ENCODE results near the gene FXYD5.

The FXYD5 gene

GRCh38 chr19:35154525-35155406, at the start of gene FXYD5:
Gene FXYD5, plus strand, starts transcription at chr19:35154735. Its CDS starts 816 bp downstream, at chr19:35155551.
- in situ Hi-C loops (cut with MboI; ENCODE audit: low sequenced_read_pairs), result no loop called here

- in situ Hi-C loops (cut with MboI; ENCODE audit: low sequenced_read_pairs), result no loop called here
Observed at GRCh38 chr19:35105047-35105410, 49.5 kb upstream of the FXYD5 start.

GRCh38 chr19:35105411-35106290, 48.9 kb upstream of the FXYD5 start:
- in situ Hi-C loops (cut with MboI; ENCODE audit: low sequenced_read_pairs), result no loop called here

- in situ Hi-C loops (cut with MboI; ENCODE audit: low sequenced_read_pairs), result no loop called here
Observed at GRCh38 chr19:35106291-35106583, 48.3 kb upstream of the FXYD5 start.

GRCh38 chr19:35106898-35107541, 47.5 kb upstream of the FXYD5 start:
- in situ Hi-C loops (cut with MboI; ENCODE audit: low sequenced_read_pairs), result no loop called here

GRCh38 chr19:35107545-35107944, 47.0 kb upstream of the FXYD5 start:
- in situ Hi-C loops (cut with MboI; ENCODE audit: low sequenced_read_pairs), result no loop called here

- in situ Hi-C loops (cut with MboI; ENCODE audit: low sequenced_read_pairs), result no loop called here
Observed at GRCh38 chr19:35108730-35109129, 45.8 kb upstream of the FXYD5 start.

GRCh38 chr19:35109395-35110112, 45.0 kb upstream of the FXYD5 start:
- in situ Hi-C loops (cut with MboI; ENCODE audit: low sequenced_read_pairs), result no loop called here

GRCh38 chr19:35110974-35111373, 43.6 kb upstream of the FXYD5 start:
- in situ Hi-C loops (cut with MboI; ENCODE audit: low sequenced_read_pairs), result no loop called here

GRCh38 chr19:35112995-35113688, 41.4 kb upstream of the FXYD5 start:
- in situ Hi-C loops (cut with MboI; ENCODE audit: low sequenced_read_pairs), result no loop called here

- in situ Hi-C loops (cut with MboI; ENCODE audit: low sequenced_read_pairs), result no loop called here
Observed at GRCh38 chr19:35114353-35115176, 40.0 kb upstream of the FXYD5 start.

GRCh38 chr19:35115177-35115951, 39.2 kb upstream of the FXYD5 start, which contains the start of gene FXYD3:
Gene FXYD3, plus strand, starts transcription at chr19:35115823. Its CDS starts 3,554 bp downstream, at chr19:35119377.
- in situ Hi-C loops (cut with MboI; ENCODE audit: low sequenced_read_pairs), result no loop called here

GRCh38 chr19:35116072-35116801, 38.3 kb upstream of the FXYD5 start:
- in situ Hi-C loops (cut with MboI; ENCODE audit: low sequenced_read_pairs), result no loop called here

GRCh38 chr19:35117116-35117515, 37.4 kb upstream of the FXYD5 start:
- in situ Hi-C loops (cut with MboI; ENCODE audit: low sequenced_read_pairs), result no loop called here

- in situ Hi-C loops (cut with MboI; ENCODE audit: low sequenced_read_pairs), result no loop called here
Observed at GRCh38 chr19:35117799-35118198, 36.7 kb upstream of the FXYD5 start.

- in situ Hi-C loops (cut with MboI; ENCODE audit: low sequenced_read_pairs), result no loop called here
Observed at GRCh38 chr19:35118268-35119020, 36.1 kb upstream of the FXYD5 start.

- in situ Hi-C loops (cut with MboI; ENCODE audit: low sequenced_read_pairs), result no loop called here
Observed at GRCh38 chr19:35119091-35119490, 35.4 kb upstream of the FXYD5 start.
